Endothelial cell of umbilical vein (primary cell): ENCODE measurements around the gene POC5. TPM values are rescaled to one million over a fixed set of nuclear protein-coding genes. Genes with fewer than 3 reads are reported as not detected.

Experiments
- BruUV-seq: library from RNA; stranded (reverse); fragments of 400-500 nt; replicated peaks from 2 replicates; lab custom pipeline; 2021; lab: Mats Ljungman, UMichigan
- CTCF ChIA-PET: fragments of 300-600, 350-600 bp; sonication (Branson Sonifier 250); formaldehyde crosslinking; loops from one replicate; lab custom pipeline; 2021; ENCODE audit warnings: antibody characterized with exemption, inconsistent platforms; lab: Charles Lee
- POLR2A ChIA-PET: fragments of 300-600, 350-600 bp; sonication (Branson Sonifier 250); formaldehyde crosslinking; loops from one replicate; lab custom pipeline; 2021; ENCODE audit warnings: antibody characterized with exemption, inconsistent platforms; lab: Charles Lee
- DNase-seq: peaks from one replicate; pipeline ENCODE4 v3.0.0-alpha.2; 2011; ENCODE audit warnings: low read depth, low spot score
- FAIRE-seq: peaks from 2 replicates; lab custom pipeline; 2011; peaks lifted over from hg19 to GRCh38; lab: Jason Lieb, UNC
- H2AFZ ChIP-seq: 2 replicates; pipeline ENCODE4 v1.6.0; 2012; ENCODE audit warnings: low read depth, low read length, control low read depth, inconsistent platforms
- H3K27ac ChIP-seq: 2 replicates; pipeline ENCODE4 v1.5.1; 2011; ENCODE audit warnings: low read depth, mild to moderate bottlenecking, control low read depth, low read length, moderate library complexity; ENCODE audit not compliant: insufficient read depth
- H3K27me3 ChIP-seq, 2 experiments: 2 replicates each; pipeline versions ENCODE4 v1.6.0 to v1.6.1; 2011; ENCODE audit warnings: low read length in 2 of 2, mixed read lengths in 1 of 2; ENCODE audit not compliant: control insufficient read depth in 2 of 2, insufficient read depth in 2 of 2
- H3K36me3 ChIP-seq, 2 experiments: 2 replicates in 1 of 2; 3 replicates in 1 of 2; pipeline ENCODE4 v1.5.1; 2011; ENCODE audit warnings: low read length in 2 of 2, mild to moderate bottlenecking in 1 of 2, moderate library complexity in 1 of 2; ENCODE audit not compliant: control insufficient read depth in 2 of 2, insufficient read depth in 2 of 2; ENCODE audit errors: extremely low read depth in 1 of 2
- H3K4me1 ChIP-seq: 3 replicates; pipeline ENCODE4 v1.5.1; 2011; ENCODE audit warnings: mild to moderate bottlenecking, low read length; ENCODE audit not compliant: control insufficient read depth, insufficient read depth; ENCODE audit errors: extremely low read depth
- H3K4me2 ChIP-seq: 2 replicates; pipeline ENCODE4 v1.6.1; 2011; ENCODE audit warnings: low read length, control low read depth, mixed read lengths; ENCODE audit not compliant: insufficient read depth
- H3K4me3 ChIP-seq, 3 experiments: fragments of 200-600 bp in 1 of 3; sonication (generic), shearing (Covaris generic) in 1 of 3; replicated peaks in 1 of 3; 2 replicates each; pipeline ENCODE4 v1.5.1; 2011 to 2016; ENCODE audit warnings: control low read depth in 3 of 3, low read length in 3 of 3, mild to moderate bottlenecking in 2 of 3, inconsistent platforms in 1 of 3, low read depth in 1 of 3, moderate library complexity in 1 of 3; ENCODE audit not compliant: insufficient read depth in 1 of 3
- H3K79me2 ChIP-seq: 2 replicates; pipeline ENCODE4 v1.6.0; 2012; ENCODE audit warnings: low read length, inconsistent platforms; ENCODE audit not compliant: control insufficient read depth, insufficient read depth
- H3K9ac ChIP-seq: replicated peaks from 2 replicates; pipeline ENCODE3; 2011; ENCODE audit warnings: low read length, control low read depth; ENCODE audit not compliant: insufficient read depth; ENCODE audit errors: extremely low read depth
- H3K9me1 ChIP-seq: replicated peaks from 3 replicates; pipeline ENCODE4 v1.6.0; 2011; ENCODE audit warnings: mild to moderate bottlenecking, low read length; ENCODE audit not compliant: control insufficient read depth, insufficient read depth; ENCODE audit errors: extremely low read depth
- H3K9me3 ChIP-seq: replicated peaks from 2 replicates; pipeline ENCODE4 v1.5.1; 2012; ENCODE audit warnings: low read length, inconsistent platforms; ENCODE audit not compliant: control insufficient read depth, insufficient read depth
- H4K20me1 ChIP-seq: replicated peaks from 2 replicates; pipeline ENCODE3; 2011; ENCODE audit warnings: mild to moderate bottlenecking, low read length; ENCODE audit not compliant: control insufficient read depth, insufficient read depth; ENCODE audit errors: extremely low read depth
- EZH2 ChIP-seq: IDR thresholded peaks from 2 replicates; pipeline ENCODE4 v1.6.1; 2012; ENCODE audit warnings: borderline replicate concordance, low read depth, mild to moderate bottlenecking, moderate library complexity, low read length, inconsistent platforms; ENCODE audit not compliant: severe bottlenecking
- FOS ChIP-seq: IDR thresholded peaks from 2 replicates; pipeline ENCODE4 v1.6.1; 2011; ENCODE audit warnings: mild to moderate bottlenecking, low read length, moderate library complexity, borderline replicate concordance; ENCODE audit not compliant: insufficient read depth
- GATA2 ChIP-seq: IDR thresholded peaks from 2 replicates; pipeline ENCODE4 v1.7.0; 2011; ENCODE audit warnings: low read depth, mild to moderate bottlenecking, moderate library complexity, mixed read lengths, low read length; ENCODE audit not compliant: insufficient read length, insufficient read depth
- JUN ChIP-seq: IDR thresholded peaks from 2 replicates; pipeline ENCODE4 v1.6.1; 2011; ENCODE audit warnings: borderline replicate concordance, low read depth; ENCODE audit not compliant: insufficient read length, insufficient read depth
- MAX ChIP-seq: IDR thresholded peaks from 2 replicates; pipeline ENCODE4 v1.6.1; 2011; ENCODE audit not compliant: insufficient read depth, insufficient read length
- MYC ChIP-seq: IDR thresholded peaks from one replicate; pipeline ENCODE4 v1.6.1; 2011; ENCODE audit warnings: mild to moderate bottlenecking, low read depth, low read length
- POLR2A ChIP-seq: IDR thresholded peaks from 2 replicates; pipeline ENCODE4 v1.6.1; 2012; ENCODE audit warnings: low read depth, mild to moderate bottlenecking, control low read depth, low read length
- POLR2AphosphoS5 ChIP-seq: IDR thresholded peaks from 2 replicates; pipeline ENCODE4 v1.6.1; 2012; ENCODE audit warnings: low read depth, mild to moderate bottlenecking, control low read depth, low read length, moderate library complexity; ENCODE audit not compliant: insufficient read depth
- dilution Hi-C: fragments of 300-500 bp; cut with MboI; formaldehyde crosslinking; loops from one replicate; pipeline ENCODE4 v1.15.0; 2019; ENCODE audit warnings: low sequenced_read_pairs; ENCODE audit not compliant: extremely low pct_ligation_motif_present
- intact Hi-C: fragments of 100-400 bp; cut with micrococcal nuclease; formaldehyde crosslinking; loops from one replicate; pipeline ENCODE4 v1.10.0; 2022
- polyA plus RNA-seq, 4 experiments: library from polyadenylated mRNA; depleted of rRNA in 3 of 4; stranded (reverse) in 3 of 4; unstranded in 1 of 4; fragments of >200 nt; gene quantifications; 2 replicates each; pipeline versions ENCODE4 v1.2.1 to v1.2.3, GENCODE V29; 2011 to 2012; ENCODE audit warnings: missing spikeins in 1 of 4
- total RNA-seq: library from RNA; stranded (reverse); gene quantifications from 2 replicates; pipeline ENCODE4 v1.2.3, GENCODE V29; 2021
- TF ChIP-seq, protein P1 (sequence below), 2 donors: IDR thresholded peaks; 1 replicate in 1 of 2; 2 replicates in 1 of 2; pipeline ENCODE4 v1.5.1; 2011; ENCODE audit warnings: low read length in 2 of 2, mild to moderate bottlenecking in 2 of 2, moderate library complexity in 2 of 2, control low read depth in 1 of 2, inconsistent platforms in 1 of 2, low read depth in 1 of 2; ENCODE audit not compliant: insufficient read depth in 1 of 2; ENCODE audit errors: extremely low read depth in 1 of 2

The POC5 gene
- total and polyA plus RNA-seq, 2 donors (not counting 3 experiments of a cell fraction or from before 2014, with no cell fraction given), result 8.3 to 15.9 TPM

DNA sequence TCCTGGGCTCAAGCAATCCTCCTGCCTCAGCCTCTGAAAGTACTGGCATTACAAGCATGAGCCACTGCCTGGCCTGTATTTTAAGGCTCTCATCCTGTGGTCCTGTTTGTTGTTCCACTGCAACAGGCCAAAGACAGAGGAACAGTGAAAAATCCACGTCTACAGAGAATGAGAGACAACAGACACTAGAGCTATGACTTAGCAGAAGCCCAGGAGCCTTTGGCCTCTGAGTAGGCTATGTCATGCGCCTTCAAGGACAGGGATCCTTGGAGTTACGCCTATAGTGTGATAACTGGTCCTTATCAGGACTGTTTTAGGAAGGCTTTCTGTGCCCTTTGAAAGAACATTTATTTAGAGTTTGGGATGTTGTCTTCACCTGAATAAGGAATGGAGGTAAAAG is 10.5 kb downstream of the POC5 start:
- peaks cover 3% of the 10 kb centered on the region for H3K79me2 ChIP-seq
- no TSS peak for BruUV-seq
- dilution Hi-C loops, result no loop called here
- H3K9me3 ChIP-seq, result no peaks in the 10 kb centered on the region
- CTCF ChIA-PET, result interaction anchor here (1.0 kb wide), 1 partner anchor 11 kb away, joined by 3 read pairs; the partner anchor contains the start of gene POC5
- no peak for DNase-seq
- FAIRE-seq, result no peak
- H4K20me1 ChIP-seq, result no peaks in the 10 kb centered on the region
- H3K9me1 ChIP-seq, result no peaks in the 10 kb centered on the region
- H3K4me1 ChIP-seq, result no peaks in the 10 kb centered on the region
- no peak overlapping the region for H3K4me3 ChIP-seq
- intact Hi-C loops, result no loop called here
- no peak overlapping the region for H3K9ac ChIP-seq
- POLR2A ChIA-PET, result no interaction called here
- no peak overlapping the region for H3K27ac ChIP-seq
- H2AFZ ChIP-seq, result no peak overlapping the region
- no peak for TF ChIP-seq MAX
- TF ChIP-seq JUN, result no peak
- TF ChIP-seq FOS, result no peak
- TF ChIP-seq MYC, result no peak
- TF ChIP-seq POLR2AphosphoS5, result no peak
- no peak for TF ChIP-seq GATA2
- no peak for TF ChIP-seq POLR2A
- TF ChIP-seq EZH2, result no peak
- TF ChIP-seq, protein P1, sequence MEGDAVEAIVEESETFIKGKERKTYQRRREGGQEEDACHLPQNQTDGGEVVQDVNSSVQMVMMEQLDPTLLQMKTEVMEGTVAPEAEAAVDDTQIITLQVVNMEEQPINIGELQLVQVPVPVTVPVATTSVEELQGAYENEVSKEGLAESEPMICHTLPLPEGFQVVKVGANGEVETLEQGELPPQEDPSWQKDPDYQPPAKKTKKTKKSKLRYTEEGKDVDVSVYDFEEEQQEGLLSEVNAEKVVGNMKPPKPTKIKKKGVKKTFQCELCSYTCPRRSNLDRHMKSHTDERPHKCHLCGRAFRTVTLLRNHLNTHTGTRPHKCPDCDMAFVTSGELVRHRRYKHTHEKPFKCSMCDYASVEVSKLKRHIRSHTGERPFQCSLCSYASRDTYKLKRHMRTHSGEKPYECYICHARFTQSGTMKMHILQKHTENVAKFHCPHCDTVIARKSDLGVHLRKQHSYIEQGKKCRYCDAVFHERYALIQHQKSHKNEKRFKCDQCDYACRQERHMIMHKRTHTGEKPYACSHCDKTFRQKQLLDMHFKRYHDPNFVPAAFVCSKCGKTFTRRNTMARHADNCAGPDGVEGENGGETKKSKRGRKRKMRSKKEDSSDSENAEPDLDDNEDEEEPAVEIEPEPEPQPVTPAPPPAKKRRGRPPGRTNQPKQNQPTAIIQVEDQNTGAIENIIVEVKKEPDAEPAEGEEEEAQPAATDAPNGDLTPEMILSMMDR (IDR thresholded peaks at IDR 0.05; ENCODE audit: extremely low read depth in 1 of 2, insufficient read depth in 1 of 2, low read depth in 1 of 2, low read length in 2 of 2), result no peak
- peaks cover 2 to 6% of the 10 kb centered on the region in 2 experiments for H3K36me3 ChIP-seq
- no peak overlapping the region for H3K4me2 ChIP-seq
- no peaks in the 10 kb centered on the region for H3K27me3 ChIP-seq
